A549 (cell line): ENCODE results near the gene CFHR1. TPM values are rescaled to one million over a fixed set of nuclear protein-coding genes. Genes with fewer than 3 reads are reported as not detected.
"Not testable (repeated sequence)": the region's sequence is repeated elsewhere in the genome, so short reads cannot be mapped to it uniquely, and the experiment has no call there.

Source experiments
- ATAC-seq, 2 experiments: fragments of 200-7000 bp in 1 of 2; fragments of >200 bp in 1 of 2; cut with Nextera tagmentation in 1 of 2; cut with Tn5 transposase in 1 of 2; 3 replicates each; pipeline versions ENCODE4 v1.8.0 to v1.9.1; 2018 to 2020; ENCODE audit warnings: mild to moderate bottlenecking in 1 of 2, moderate library complexity in 1 of 2
- CTCF ChIA-PET: fragments of 300-600 bp; sonication (Branson Sonifier 250); formaldehyde crosslinking; extraction: SDS; loops from one replicate; lab custom pipeline; 2021; ENCODE audit warnings: antibody characterized with exemption, inconsistent platforms; lab: Yijun Ruan, JAX
- POLR2A ChIA-PET: fragments of 350-600 bp; formaldehyde crosslinking; extraction: SDS; loops from one replicate; lab custom pipeline; 2021; ENCODE audit warnings: antibody characterized with exemption, inconsistent platforms; lab: Yijun Ruan, JAX
- DNase-seq, 2 experiments: peaks; one replicate each; pipeline versions ENCODE4 v3.0.0 to v3.0.0-alpha.2; 2011 to 2016; ENCODE audit warnings: low read depth in 1 of 2, low spot score in 1 of 2
- FAIRE-seq: peaks from 2 replicates; lab custom pipeline; 2011; peaks lifted over from hg19 to GRCh38; lab: Jason Lieb, UNC
- H3K27ac ChIP-seq, 2 experiments: fragments of >200 bp; sonication (Bioruptor Twin); formaldehyde crosslinking; 3 replicates each; pipeline ENCODE4 v1.5.1; 2016 to 2017
- H3K4me1 ChIP-seq: fragments of >200 bp; sonication (Bioruptor Twin); formaldehyde crosslinking; 3 replicates; pipeline ENCODE4 v1.6.1; 2016
- H3K4me2 ChIP-seq: fragments of >200 bp; sonication (Bioruptor Twin); formaldehyde crosslinking; 3 replicates; pipeline ENCODE4 v1.6.1; 2016
- H3K4me3 ChIP-seq: fragments of >200 bp; sonication (Bioruptor Twin); formaldehyde crosslinking; 3 replicates; pipeline ENCODE4 v1.5.1; 2016
- H3K9me3 ChIP-seq: fragments of >200 bp; sonication (Bioruptor Twin); formaldehyde crosslinking; 3 replicates; pipeline ENCODE4 v1.6.1; 2016
- BCL3 ChIP-seq: fragments of >200 bp; sonication (Bioruptor Twin); formaldehyde crosslinking; IDR thresholded peaks from 3 replicates; pipeline ENCODE4 v1.6.1; 2016
- BHLHE40 ChIP-seq: IDR thresholded peaks from 2 replicates; pipeline ENCODE4 v1.6.1; 2012; ENCODE audit warnings: low read depth, low read length, inconsistent platforms
- CEBPB ChIP-seq, 2 experiments: fragments of >200 bp in 1 of 2; sonication (Bioruptor Twin) in 1 of 2; formaldehyde crosslinking in 1 of 2; IDR thresholded peaks; 2 replicates each; pipeline ENCODE4 v1.6.1; 2012 to 2016
- CHD2 ChIP-seq: fragments of 150-350 bp; IDR thresholded peaks from 2 replicates; pipeline ENCODE4 v1.6.1; 2014; ENCODE audit warnings: low read length; ENCODE audit not compliant: partially characterized antibody
- EHMT2 ChIP-seq: fragments of 200-600 bp; sonication (generic); IDR thresholded peaks from 2 replicates; pipeline ENCODE4 v1.6.1; 2016; ENCODE audit warnings: antibody characterized with exemption, low read depth, mild to moderate bottlenecking, moderate library complexity
- ELK1 ChIP-seq: fragments of 150-350 bp; IDR thresholded peaks from 2 replicates; pipeline ENCODE4 v1.6.1; 2014; ENCODE audit warnings: low read depth, mild to moderate bottlenecking, low read length
- HDAC2 ChIP-seq: fragments of 200-600 bp; sonication (generic); IDR thresholded peaks from 2 replicates; pipeline ENCODE4 v1.6.1; 2016
- HMGXB4 ChIP-seq: fragments of 250-450 bp; sonication (Bioruptor Pico); IDR thresholded peaks from 2 replicates; pipeline ENCODE4 v1.5.0; 2021; ENCODE audit warnings: mild to moderate bottlenecking, moderate library complexity, borderline replicate concordance
- HOXB5 ChIP-seq: fragments of 250-450 bp; sonication (Bioruptor Pico); IDR thresholded peaks from 2 replicates; pipeline ENCODE4 v1.5.0; 2020; ENCODE audit warnings: mild to moderate bottlenecking, moderate library complexity
- JUNB ChIP-seq: fragments of >200 bp; sonication (Bioruptor Twin); formaldehyde crosslinking; IDR thresholded peaks from 2 replicates; pipeline ENCODE4 v1.6.1; 2016
- MAFK ChIP-seq: fragments of 450-650 bp; IDR thresholded peaks from 2 replicates; pipeline ENCODE4 v1.6.1; 2014; ENCODE audit not compliant: partially characterized antibody
- MAZ ChIP-seq: fragments of 150-350 bp; IDR thresholded peaks from 2 replicates; pipeline ENCODE4 v1.6.1; 2014; ENCODE audit warnings: antibody characterized with exemption, low read depth, low read length, borderline replicate concordance
- NFE2L2 ChIP-seq: fragments of 150-350 bp; conservative IDR thresholded peaks from 2 replicates; pipeline ENCODE4 v1.6.1; 2014; ENCODE audit warnings: low read length
- RAD21 ChIP-seq, 2 experiments: fragments of >200 bp in 1 of 2; sonication (Bioruptor Twin) in 1 of 2; formaldehyde crosslinking in 1 of 2; IDR thresholded peaks in 1 of 2; conservative IDR thresholded peaks in 1 of 2; 2 replicates in 1 of 2; 3 replicates in 1 of 2; pipeline ENCODE4 v1.6.1; 2012 to 2018; ENCODE audit warnings: inconsistent platforms in 1 of 2
- RCOR1 ChIP-seq: fragments of 150-350 bp; IDR thresholded peaks from 2 replicates; pipeline ENCODE4 v1.6.1; 2014; ENCODE audit warnings: antibody characterized with exemption, low read length, low read depth
- RNF2 ChIP-seq: fragments of 200-600 bp; sonication (generic); IDR thresholded peaks from 2 replicates; pipeline ENCODE4 v1.6.1; 2016; ENCODE audit warnings: low read depth, mild to moderate bottlenecking, antibody characterized with exemption, moderate library complexity, borderline replicate concordance
- SREBF2 ChIP-seq: fragments of 450-650 bp; IDR thresholded peaks from 2 replicates; pipeline ENCODE4 v1.6.1; 2014; ENCODE audit warnings: mild to moderate bottlenecking, moderate library complexity
- TFCP2L1 ChIP-seq: fragments of 250-450 bp; sonication (Bioruptor Pico); IDR thresholded peaks from 2 replicates; pipeline ENCODE4 v1.5.0; 2021; ENCODE audit warnings: mild to moderate bottlenecking
- TP53 ChIP-seq: fragments of 250-450 bp; sonication (Bioruptor Pico); IDR thresholded peaks from 2 replicates; pipeline ENCODE4 v1.5.0; 2021; ENCODE audit warnings: mild to moderate bottlenecking, moderate library complexity
- ZSCAN20 ChIP-seq: fragments of 250-450 bp; sonication (Bioruptor Pico); IDR thresholded peaks from 2 replicates; pipeline ENCODE4 v1.8.0; 2022; ENCODE audit warnings: mild to moderate bottlenecking, moderate library complexity
- WGBS: methylation state at CpG from one replicate; pipeline ENCODE4 v1.1.6; 2017; ENCODE audit errors: missing lambda C conversion rate; 5-methylcytosine and 5-hydroxymethylcytosine counted together
- polyA plus RNA-seq, 4 experiments: library from polyadenylated mRNA; depleted of rRNA in 3 of 4; stranded (reverse); fragments of >200 nt; fragmentation: RNase III in 1 of 4; extraction: RNeasy Plus Mini Kit Qiagen cat#74134 plus additional on column Dnase treatment in 1 of 4; gene quantifications; 2 replicates in 3 of 4; 3 replicates in 1 of 4; pipeline ENCODE4 v1.2.3, GENCODE V29; 2011 to 2017

The CFHR1 gene
- polyA plus RNA-seq, 2 of the 4 experiments (the other 2 are of a cell fraction): 0.63 to 2.1 TPM

DNA sequence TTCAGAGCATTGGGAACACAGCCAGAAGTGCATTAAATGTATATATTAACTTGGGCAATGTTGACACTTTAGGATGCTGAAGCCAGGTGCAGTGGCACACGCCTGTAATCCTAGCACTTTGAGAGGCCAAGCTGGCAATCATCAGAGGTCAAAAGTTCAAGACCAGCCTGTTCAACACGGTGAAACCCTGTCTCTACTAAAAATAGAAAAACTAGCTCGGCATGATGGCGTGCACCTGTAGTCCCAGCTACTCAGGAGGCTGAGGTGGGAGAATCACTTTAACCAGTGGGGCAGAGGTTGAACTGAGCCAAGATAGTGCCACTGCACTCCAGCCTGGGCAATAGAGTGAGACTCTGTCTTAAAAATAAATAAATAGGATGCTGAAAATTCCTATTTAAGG, 25.4 kb upstream of the CFHR1 start:
- WGBS: 58% methylated on average over 4 of the region's 4 CpGs
- POLR2A ChIA-PET, ATAC-seq, CTCF ChIA-PET, H3K9me3 ChIP-seq, H3K4me1 ChIP-seq, FAIRE-seq, H3K4me3 ChIP-seq, DNase-seq, H3K4me2 ChIP-seq, H3K27ac ChIP-seq: not testable (repeated sequence)

GRCh38 chr1:196797891-196798290, 21.6 kb upstream of the CFHR1 start:
- H3K4me1 ChIP-seq: no peaks in the 10 kb centered on the region
- FAIRE-seq (no peak), ATAC-seq (no peak), DNase-seq (no peak)
- ChIA-PET POLR2A (no interaction called here), CTCF (no interaction called here)
- TF ChIP-seq RNF2: no peak
- TF ChIP-seq RCOR1: no peak
- TF ChIP-seq BCL3: no peak
- TF ChIP-seq HMGXB4 (CRISPR knock-in tag): no peak
- no peak for TF ChIP-seq EHMT2
- no peak for TF ChIP-seq CEBPB (IDR thresholded peaks at IDR 0.05)
- no peak for TF ChIP-seq JUNB
- TF ChIP-seq RAD21 (conservative IDR thresholded peaks at IDR 0.05 in 1 of 2, IDR thresholded peaks at IDR 0.05 in 1 of 2): no peak
- TF ChIP-seq BHLHE40: no peak
- no peak for TF ChIP-seq MAZ
- no peak for TF ChIP-seq NFE2L2
- TF ChIP-seq CHD2: no peak
- TF ChIP-seq TFCP2L1: no peak
- TF ChIP-seq HOXB5 (CRISPR knock-in tag): no peak
- no peak for TF ChIP-seq SREBF2
- no peak for TF ChIP-seq HDAC2
- TF ChIP-seq TP53 (CRISPR knock-in tag): no peak
- TF ChIP-seq ZSCAN20: no peak
- no peak for TF ChIP-seq ELK1
- TF ChIP-seq MAFK: no peak
- no peak overlapping the region for H3K4me3 ChIP-seq
- H3K9me3 ChIP-seq: no peaks in the 10 kb centered on the region
- WGBS: 31% methylated on average over 2 of the region's 2 CpGs
- no peak overlapping the region for H3K27ac ChIP-seq
- H3K4me2 ChIP-seq: no peak overlapping the region

- ATAC-seq, CTCF ChIA-PET, H3K4me2 ChIP-seq, H3K9me3 ChIP-seq, H3K4me3 ChIP-seq, FAIRE-seq, DNase-seq, H3K27ac ChIP-seq, H3K4me1 ChIP-seq, POLR2A ChIA-PET: not testable (repeated sequence)
- WGBS: 30% methylated on average over 1 of the region's 1 CpG
These were observed 17.6 kb upstream of the CFHR1 start for GRCh38 chr1:196801920-196802319.
